ENCODE measurements around the gene GARIN5A. TPM values are rescaled to one million over a fixed set of nuclear protein-coding genes. Genes with fewer than 3 reads are reported as not detected.

The GARIN5A gene
- 1.8 and 2.0 TPM in 2 replicates for total RNA-seq
- long read RNA-seq: 0 reads

GRCh38 chr19:50476224-50476906 is at the start of gene GARIN5A, which contains the start of gene EMC10:
Gene GARIN5A, minus strand, starts transcription at chr19:50476848. Its CDS starts 460 bp downstream, at chr19:50476388.
Gene EMC10, plus strand, starts transcription at chr19:50476507. Its CDS starts 38 bp downstream, at chr19:50476545.
- Mint-ChIP-seq H3K27ac (ENCODE audit: unreplicated experiment) (peak within 1 kb of the TSS; percentile 81), H3K4me1 (ENCODE audit: unreplicated experiment) (peaks cover 16% of the 10 kb centered on the region)

GRCh38 chr19:50522881-50523280 is 46.2 kb upstream of the GARIN5A start:
- DNase-seq (ENCODE audit: extremely low spot score, unreplicated experiment): no peak
- Mint-ChIP-seq H3K36me3 (ENCODE audit: unreplicated experiment) (no peaks in the 10 kb centered on the region), H3K27ac (ENCODE audit: unreplicated experiment) (no peak overlapping the region), H3K27me3 (ENCODE audit: unreplicated experiment) (no peaks in the 10 kb centered on the region), H3K4me3 (ENCODE audit: unreplicated experiment) (no peak overlapping the region), H3K4me1 (ENCODE audit: unreplicated experiment) (no peaks in the 10 kb centered on the region), H3K9me3 (ENCODE audit: unreplicated experiment) (no peaks in the 10 kb centered on the region)
- TF ChIP-seq CTCF (IDR thresholded peaks at IDR 0.05): no peak

More at GRCh38 chr19:50476224-50476906, at the start of gene GARIN5A, which contains the start of gene EMC10:
- H3K9me3 Mint-ChIP-seq (ENCODE audit: unreplicated experiment): no peaks in the 10 kb centered on the region
- no peaks in the 10 kb centered on the region for H3K27me3 Mint-ChIP-seq (ENCODE audit: unreplicated experiment)
- TF ChIP-seq CTCF (IDR thresholded peaks at IDR 0.05): no peak
- peaks cover 8% of the 10 kb centered on the region for H3K36me3 Mint-ChIP-seq (ENCODE audit: unreplicated experiment)
- DNase-seq (ENCODE audit: extremely low spot score, unreplicated experiment): peak; percentile 98
- H3K4me3 Mint-ChIP-seq (ENCODE audit: unreplicated experiment): peak within 1 kb of the TSS; percentile 96

GRCh38 chr19:50520822-50521465 is 44.3 kb upstream of the GARIN5A start:
- TF ChIP-seq CTCF (IDR thresholded peaks at IDR 0.05): no peak
- no peaks in the 10 kb centered on the region for H3K36me3 Mint-ChIP-seq (ENCODE audit: unreplicated experiment)
- no peak for DNase-seq (ENCODE audit: extremely low spot score, unreplicated experiment)
- no peaks in the 10 kb centered on the region for H3K9me3 Mint-ChIP-seq (ENCODE audit: unreplicated experiment)
- no peak overlapping the region for H3K27ac Mint-ChIP-seq (ENCODE audit: unreplicated experiment)
- no peaks in the 10 kb centered on the region for H3K4me1 Mint-ChIP-seq (ENCODE audit: unreplicated experiment)
- H3K27me3 Mint-ChIP-seq (ENCODE audit: unreplicated experiment): no peaks in the 10 kb centered on the region
- H3K4me3 Mint-ChIP-seq (ENCODE audit: unreplicated experiment): no peak overlapping the region

GRCh38 chr19:50519006-50519575 is 42.4 kb upstream of the GARIN5A start:
- DNase-seq (ENCODE audit: extremely low spot score, unreplicated experiment): no peak
- TF ChIP-seq CTCF (IDR thresholded peaks at IDR 0.05): no peak
- H3K4me1 Mint-ChIP-seq (ENCODE audit: unreplicated experiment): no peaks in the 10 kb centered on the region
- H3K36me3 Mint-ChIP-seq (ENCODE audit: unreplicated experiment): no peaks in the 10 kb centered on the region
- H3K9me3 Mint-ChIP-seq (ENCODE audit: unreplicated experiment): no peaks in the 10 kb centered on the region
- H3K27ac Mint-ChIP-seq (ENCODE audit: unreplicated experiment): no peak overlapping the region
- no peaks in the 10 kb centered on the region for H3K27me3 Mint-ChIP-seq (ENCODE audit: unreplicated experiment)
- no peak overlapping the region for H3K4me3 Mint-ChIP-seq (ENCODE audit: unreplicated experiment)

Measured in osteocyte (in vitro differentiated cells).